IMR-90 (cell line): ENCODE results near the gene TP63. TPM values are rescaled to one million over a fixed set of nuclear protein-coding genes. Genes with fewer than 3 reads are reported as not detected.

ENCODE experiments used
- ATAC-seq: fragments of 200-7000 bp; cut with Tn5 transposase; 2 replicates; pipeline ENCODE4 v1.9.1; 2020; ENCODE audit warnings: low read depth, mild to moderate bottlenecking, moderate library complexity
- BruUV-seq: library from RNA; stranded (reverse); fragments of 400-500 nt; replicated peaks from 2 replicates; lab custom pipeline; 2021; lab: Mats Ljungman, UMichigan
- CTCF ChIA-PET: fragments of 300-600 bp; formaldehyde crosslinking; extraction: SDS; loops from one replicate; lab custom pipeline; 2021; ENCODE audit warnings: antibody characterized with exemption; lab: Yijun Ruan, JAX
- POLR2A ChIA-PET: fragments of 300-600 bp; sonication (Branson Sonifier 250); formaldehyde crosslinking; loops from one replicate; lab custom pipeline; 2022; ENCODE audit warnings: antibody characterized with exemption; ENCODE audit not compliant: unreplicated experiment; lab: Charles Lee
- DNase-seq: peaks from one replicate; pipeline ENCODE4 v3.0.0; 2013
- H2AFZ ChIP-seq: replicated peaks from 2 replicates; pipeline ENCODE3; 2013; ENCODE audit warnings: low read length, mild to moderate bottlenecking; ENCODE audit not compliant: poor library complexity
- H2AK5ac ChIP-seq: 2 replicates; pipeline ENCODE4 v1.6.1; 2013; ENCODE audit warnings: low read depth, low read length, inconsistent platforms
- H2AK9ac ChIP-seq: replicated peaks from 2 replicates; pipeline ENCODE3; 2013; ENCODE audit warnings: mild to moderate bottlenecking, low read depth, low read length, moderate library complexity; ENCODE audit not compliant: poor library complexity
- H2BK120ac ChIP-seq: 2 replicates; pipeline ENCODE4 v1.6.1; 2013; ENCODE audit warnings: low read depth, low read length, inconsistent platforms
- H2BK15ac ChIP-seq: 3 replicates; pipeline ENCODE4 v1.6.1; 2013; ENCODE audit warnings: low read depth, low read length, inconsistent platforms
- H2BK20ac ChIP-seq: 2 replicates; pipeline ENCODE4 v1.6.1; 2013; ENCODE audit warnings: low read depth, mild to moderate bottlenecking, inconsistent platforms, low read length, moderate library complexity
- H2BK5ac ChIP-seq: 2 replicates; pipeline ENCODE4 v1.6.1; 2013; ENCODE audit warnings: mild to moderate bottlenecking, low read depth, low read length, inconsistent platforms; ENCODE audit not compliant: poor library complexity, severe bottlenecking
- H3K14ac ChIP-seq: replicated peaks from 2 replicates; pipeline ENCODE4 v1.6.1; 2013; ENCODE audit warnings: low read depth, low read length, inconsistent platforms
- H3K18ac ChIP-seq: 2 replicates; pipeline ENCODE4 v1.6.1; 2013; ENCODE audit warnings: low read depth, low read length, control low read depth
- H3K23ac ChIP-seq: 2 replicates; pipeline ENCODE4 v1.6.1; 2013; ENCODE audit warnings: low read depth, low read length, inconsistent platforms
- H3K27ac ChIP-seq: 2 replicates; pipeline ENCODE4 v1.5.1; 2013; ENCODE audit warnings: mild to moderate bottlenecking, control low read depth, low read length; ENCODE audit not compliant: insufficient read depth
- H3K27me3 ChIP-seq: 2 replicates; pipeline ENCODE4 v1.6.1; 2013; ENCODE audit warnings: low read length; ENCODE audit not compliant: control insufficient read depth, insufficient read depth
- H3K36me3 ChIP-seq: 2 replicates; pipeline ENCODE4 v1.6.1; 2013; ENCODE audit warnings: low read length, mixed read lengths; ENCODE audit not compliant: control insufficient read depth, insufficient read depth
- H3K4ac ChIP-seq: 2 replicates; pipeline ENCODE4 v1.6.1; 2013; ENCODE audit warnings: low read depth, low read length, inconsistent platforms
- H3K4me1 ChIP-seq: 2 replicates; pipeline ENCODE4 v1.6.1; 2013; ENCODE audit warnings: low read length, mixed read lengths; ENCODE audit not compliant: control insufficient read depth, insufficient read depth
- H3K4me2 ChIP-seq: 2 replicates; pipeline ENCODE4 v1.6.1; 2013; ENCODE audit warnings: low read depth, mild to moderate bottlenecking, control low read depth, low read length, moderate library complexity
- H3K4me3 ChIP-seq: 2 replicates; pipeline ENCODE4 v1.5.1; 2013; ENCODE audit warnings: low read depth, mild to moderate bottlenecking, control low read depth, low read length, moderate library complexity; ENCODE audit not compliant: insufficient read depth
- H3K56ac ChIP-seq: 2 replicates; pipeline ENCODE4 v1.6.1; 2013; ENCODE audit warnings: low read length, inconsistent platforms; ENCODE audit not compliant: insufficient read depth; ENCODE audit errors: extremely low read depth
- H3K79me1 ChIP-seq, 2 experiments: 2 replicates each; pipeline ENCODE4 v1.6.1; 2013; ENCODE audit warnings: low read length in 2 of 2, inconsistent platforms in 1 of 2, low read depth in 1 of 2
- H3K9ac ChIP-seq: 2 replicates; pipeline ENCODE4 v1.6.1; 2013; ENCODE audit warnings: low read depth, low read length, control low read depth
- H3K9me1 ChIP-seq: 2 replicates; pipeline ENCODE4 v1.6.1; 2013; ENCODE audit warnings: low read length, inconsistent platforms; ENCODE audit not compliant: insufficient read depth
- H3K9me3 ChIP-seq: 2 replicates; pipeline ENCODE4 v1.6.1; 2013; ENCODE audit warnings: low read length; ENCODE audit not compliant: control insufficient read depth, insufficient read depth
- H4K20me1 ChIP-seq: 2 replicates; pipeline ENCODE4 v1.6.1; 2013; ENCODE audit warnings: low read length, inconsistent platforms; ENCODE audit not compliant: insufficient read depth
- H4K5ac ChIP-seq: 2 replicates; pipeline ENCODE4 v1.6.1; 2013; ENCODE audit warnings: mild to moderate bottlenecking, low read depth, low read length, control low read depth
- H4K8ac ChIP-seq, 2 experiments: 2 replicates each; pipeline ENCODE4 v1.6.1; 2013; ENCODE audit warnings: low read depth in 2 of 2, low read length in 2 of 2, control low read depth in 1 of 2, inconsistent platforms in 1 of 2
- H4K91ac ChIP-seq: 2 replicates; pipeline ENCODE4 v1.6.1; 2013; ENCODE audit warnings: low read depth, low read length, inconsistent platforms; ENCODE audit not compliant: insufficient read depth
- CHD1 ChIP-seq: IDR thresholded peaks from 2 replicates; pipeline ENCODE4 v1.6.1; 2012; ENCODE audit warnings: low read depth, low read length, improper control_type of control experiment
- MAFK ChIP-seq: IDR thresholded peaks from 2 replicates; pipeline ENCODE4 v1.6.1; 2012; ENCODE audit warnings: low read depth, low read length, improper control_type of control experiment
- MAZ ChIP-seq: IDR thresholded peaks from 2 replicates; pipeline ENCODE4 v1.6.1; 2012; ENCODE audit warnings: low read depth, mild to moderate bottlenecking, low read length, improper control_type of control experiment, moderate library complexity, borderline replicate concordance
- NFE2L2 ChIP-seq: fragments of 150-350 bp; IDR thresholded peaks from 2 replicates; pipeline ENCODE4 v1.6.1; 2016; ENCODE audit warnings: low read depth, mild to moderate bottlenecking, low read length
- SMC3 ChIP-seq: fragments of 150-350 bp; IDR thresholded peaks from 2 replicates; pipeline ENCODE4 v1.6.1; 2016; ENCODE audit warnings: low read depth, mild to moderate bottlenecking, antibody characterized with exemption, low read length, moderate library complexity
- WGBS, 2 experiments: methylation state at CpG; one replicate each; pipeline versions ENCODE4 v1.1.5 to v1.1.7; 2013; ENCODE audit warnings: missing lambda C conversion rate in 2 of 2; ENCODE audit not compliant: insufficient read length in 1 of 2; ENCODE audit errors: extremely low coverage in 2 of 2; 5-methylcytosine and 5-hydroxymethylcytosine counted together
- dilution Hi-C: fragments of 300-500 bp; cut with HindIII; formaldehyde crosslinking; loops from one replicate; pipeline ENCODE4 v1.14.3; 2018; ENCODE audit warnings: low sequenced_read_pairs; ENCODE audit not compliant: unreplicated experiment
- in situ Hi-C: fragments of 300-500 bp; cut with MboI; formaldehyde crosslinking; loops from 3 replicates; pipeline ENCODE4 v1.14.3; 2019; ENCODE audit warnings: low sequenced_read_pairs, inconsistent platforms, mixed read lengths
- intact Hi-C: fragments of 100-400 bp; cut with micrococcal nuclease; formaldehyde crosslinking; loops from 2 replicates; pipeline ENCODE4 v1.10.0; 2022
- polyA plus RNA-seq, 3 experiments: library from polyadenylated mRNA; depleted of rRNA; stranded (reverse); fragments of >200 nt; gene quantifications; 2 replicates each; pipeline ENCODE4 v1.2.3, GENCODE V29; 2012; ENCODE audit warnings: low replicate concordance in 1 of 3
- total RNA-seq: library from RNA; depleted of rRNA; stranded (reverse); fragments of >200 nt; gene quantifications from 2 replicates; pipeline ENCODE4 v1.2.3, GENCODE V29; 2012

TP63 gene
- total and polyA plus RNA-seq, 2 of the 4 experiments (the other 2 are of a cell fraction): not detected

GRCh38 chr3:189803254-189803653, 172.1 kb downstream of the TP63 start:
- CTCF ChIA-PET: interaction anchor here (0.6 kb wide), 1 partner anchor 246 kb away, joined by 3 read pairs; no protein-coding TSS in a partner anchor
- H3K4me2 ChIP-seq: no peak overlapping the region
- H2AK9ac ChIP-seq: no peak overlapping the region
- no peaks in the 10 kb centered on the region for H4K20me1 ChIP-seq
- no peaks in the 10 kb centered on the region for H3K4me1 ChIP-seq
- POLR2A ChIA-PET: no interaction called here
- no CpG with 5 or more reads among the region's 2 CpGs for WGBS, 2 experiments
- H3K56ac ChIP-seq: no peak overlapping the region
- no peak overlapping the region for H3K18ac ChIP-seq
- no peak for ATAC-seq
- BruUV-seq: no TSS peak
- no peak overlapping the region for H2BK20ac ChIP-seq
- no peak overlapping the region for H2BK5ac ChIP-seq
- H3K9me1 ChIP-seq: no peaks in the 10 kb centered on the region
- H2AK5ac ChIP-seq: no peak overlapping the region
- no peak for DNase-seq
- H3K79me1 ChIP-seq: no peaks in the 10 kb centered on the region
- no peak overlapping the region for H3K14ac ChIP-seq
- in situ Hi-C loops (no loop called here), dilution Hi-C loops (no loop called here), intact Hi-C loops (no loop called here)
- no peak overlapping the region for H3K4me3 ChIP-seq
- H3K23ac ChIP-seq: no peak overlapping the region
- no peak overlapping the region for H4K5ac ChIP-seq
- TF ChIP-seq NFE2L2: no peak
- TF ChIP-seq MAZ: no peak
- no peak for TF ChIP-seq CHD1
- no peak for TF ChIP-seq MAFK
- no peak for TF ChIP-seq SMC3
- H4K8ac ChIP-seq: no peak overlapping the region
- no peak overlapping the region for H4K91ac ChIP-seq
- H2BK15ac ChIP-seq: no peak overlapping the region
- no peak overlapping the region for H3K4ac ChIP-seq
- no peaks in the 10 kb centered on the region; the same call in 1 of the 2 replicates for H3K27me3 ChIP-seq
- no peaks in the 10 kb centered on the region for H3K9me3 ChIP-seq
- no peak overlapping the region for H2AFZ ChIP-seq
- no peak overlapping the region for H3K27ac ChIP-seq
- H3K9ac ChIP-seq: no peak overlapping the region
- H2BK120ac ChIP-seq: no peak overlapping the region
- H3K36me3 ChIP-seq: no peaks in the 10 kb centered on the region
